ENCODE data around the gene CASP6.
A peak's percentile ranks its signal among the peaks of the same experiment; 100 is the strongest.

Gene CASP6

GRCh38 chr4:109702950-109703663 lies at the start of gene CASP6:
CASP6 (minus strand) TSS chr4:109703445; CDS start chr4:109703395, 50 bp downstream.
- DNase-seq: peak; percentile 44

DNA sequence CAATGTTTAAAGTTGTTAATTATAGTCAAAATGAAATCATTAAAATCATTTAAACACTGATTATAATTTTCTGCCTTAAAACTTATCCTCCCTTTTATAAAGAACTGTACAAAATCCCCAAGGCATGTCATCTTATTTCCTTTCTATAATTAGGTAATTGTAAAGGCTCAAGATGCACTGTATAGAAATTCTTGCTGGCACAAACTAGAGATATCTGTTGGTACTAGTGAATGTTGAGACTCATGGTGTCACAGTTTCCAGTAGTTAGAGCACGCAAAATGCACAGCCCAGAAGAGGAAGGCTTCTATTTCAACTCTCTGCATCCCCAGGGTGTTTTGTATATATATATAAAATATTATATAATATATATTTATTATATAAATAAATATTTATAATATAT lies 49.3 kb upstream of the CASP6 start:
- no peak for DNase-seq

- no peak for DNase-seq
Measured at GRCh38 chr4:109751852-109752251, 48.6 kb upstream of the CASP6 start.

GRCh38 chr4:109750652-109751244 lies 47.5 kb upstream of the CASP6 start:
- no peak for DNase-seq

DNA sequence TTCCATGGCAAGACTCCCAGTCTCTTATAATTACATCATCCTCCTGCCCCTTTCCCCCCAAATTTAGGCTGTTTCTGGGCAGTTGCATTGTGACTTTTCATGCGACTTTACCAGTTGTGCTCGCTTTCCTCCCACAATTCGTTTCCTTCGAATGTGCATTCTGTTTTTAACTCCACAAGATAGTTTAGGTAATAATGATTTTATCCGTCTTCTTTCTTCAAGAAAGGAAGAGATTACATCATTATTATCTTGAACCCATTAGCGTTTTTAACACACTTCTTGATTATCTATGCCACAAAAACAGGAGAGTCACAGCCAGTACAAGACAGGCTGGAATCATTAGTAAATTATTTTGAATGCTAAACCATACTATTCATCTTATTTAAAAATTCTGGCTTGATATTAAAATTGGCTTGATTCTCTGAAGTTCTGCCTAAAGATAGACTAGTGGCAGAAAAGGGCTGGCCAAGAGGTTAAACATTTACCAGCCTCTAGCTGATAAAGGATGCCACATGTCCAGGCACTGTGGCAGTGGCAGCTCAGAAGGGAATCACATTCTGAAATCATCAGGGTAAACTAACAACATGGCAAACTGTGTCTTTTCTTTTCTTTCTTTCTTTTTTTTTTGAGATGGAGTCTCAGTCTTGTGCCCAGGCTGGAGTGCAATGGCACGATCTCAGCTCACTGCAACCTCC lies 46.3 kb upstream of the CASP6 start:
- DNase-seq: no peak

DNA sequence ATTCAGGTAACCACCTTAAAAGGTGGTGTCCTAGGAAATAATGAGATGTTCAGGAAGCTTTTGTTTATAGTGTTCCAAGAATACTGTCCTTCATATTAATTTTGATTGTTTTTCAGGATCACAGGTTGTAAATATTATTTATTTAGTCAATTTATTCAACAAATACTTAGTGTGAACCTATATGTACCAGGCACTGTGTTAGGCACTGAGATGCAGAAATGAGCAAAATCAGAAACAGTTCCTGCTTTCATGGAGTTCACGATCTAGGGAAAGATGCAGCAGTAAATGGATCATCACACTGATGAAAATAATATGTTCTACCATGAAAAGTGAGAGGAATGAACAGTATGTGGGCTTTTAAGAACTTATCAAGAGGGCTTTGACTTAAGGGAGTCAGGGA lies 44.9 kb upstream of the CASP6 start:
- DNase-seq: no peak

DNA sequence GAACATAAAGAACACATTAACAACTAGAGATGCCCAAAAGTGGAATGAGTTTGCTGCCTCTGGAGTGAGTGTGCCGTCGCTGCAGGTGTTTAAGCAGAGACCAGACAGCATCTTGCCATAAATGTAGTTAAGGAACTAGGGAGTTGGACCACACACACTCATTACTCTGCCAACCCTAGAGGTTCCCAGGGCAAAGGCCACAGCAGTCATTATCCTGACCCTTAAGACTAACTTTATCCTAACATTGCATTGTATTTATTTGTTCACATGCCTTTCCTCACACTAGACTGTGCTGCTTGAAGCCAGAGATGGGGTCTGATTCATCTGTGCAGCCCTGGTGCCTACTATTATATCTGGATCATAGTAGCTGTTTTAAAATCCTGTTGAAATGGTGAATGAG lies 43.5 kb upstream of the CASP6 start:
- no peak for DNase-seq

- no peak for DNase-seq
Measured at GRCh38 chr4:109745830-109746229, 42.6 kb upstream of the CASP6 start.

- no peak for DNase-seq
Measured at GRCh38 chr4:109739547-109739946, 36.3 kb upstream of the CASP6 start.

DNA sequence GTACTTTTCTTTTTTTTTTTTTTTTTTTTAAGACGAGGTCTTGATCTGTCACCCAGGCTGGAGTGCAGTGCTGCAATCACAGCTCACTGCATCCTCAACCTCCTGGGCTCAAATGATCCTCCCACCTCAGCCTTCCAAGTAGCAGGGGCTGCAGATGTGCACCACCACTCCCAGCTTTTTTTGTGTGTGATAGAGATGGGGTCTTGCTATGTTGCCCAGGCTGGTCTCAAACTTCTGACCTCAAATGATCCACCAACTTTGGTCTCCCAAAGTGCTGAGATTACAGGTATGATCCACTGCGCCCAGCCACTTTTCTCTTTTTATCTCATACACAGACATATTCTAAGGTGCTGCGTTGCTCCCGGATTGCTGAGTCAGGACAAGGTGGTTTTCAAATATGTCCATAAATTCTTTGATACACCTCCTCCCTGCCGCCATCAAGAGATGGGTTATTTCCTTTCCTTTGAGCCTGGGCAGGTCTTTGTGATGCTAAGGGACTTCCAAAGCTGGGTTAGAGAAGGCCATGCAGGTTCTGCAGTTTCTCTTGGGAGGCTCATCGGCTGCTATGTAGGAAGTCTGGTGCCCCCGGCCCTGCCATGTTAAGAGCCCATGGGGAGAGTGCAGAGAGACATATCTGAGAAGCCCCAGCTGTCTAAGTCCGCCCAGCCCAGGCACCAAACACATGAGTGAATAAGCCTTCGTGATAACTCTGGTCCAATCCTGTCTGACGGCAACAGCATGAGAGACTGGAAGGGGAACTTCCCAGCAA lies 35.0 kb upstream of the CASP6 start:
- no peak for DNase-seq

GRCh38 chr4:109735566-109736365 lies 32.5 kb upstream of the CASP6 start:
- no peak for DNase-seq

DNA sequence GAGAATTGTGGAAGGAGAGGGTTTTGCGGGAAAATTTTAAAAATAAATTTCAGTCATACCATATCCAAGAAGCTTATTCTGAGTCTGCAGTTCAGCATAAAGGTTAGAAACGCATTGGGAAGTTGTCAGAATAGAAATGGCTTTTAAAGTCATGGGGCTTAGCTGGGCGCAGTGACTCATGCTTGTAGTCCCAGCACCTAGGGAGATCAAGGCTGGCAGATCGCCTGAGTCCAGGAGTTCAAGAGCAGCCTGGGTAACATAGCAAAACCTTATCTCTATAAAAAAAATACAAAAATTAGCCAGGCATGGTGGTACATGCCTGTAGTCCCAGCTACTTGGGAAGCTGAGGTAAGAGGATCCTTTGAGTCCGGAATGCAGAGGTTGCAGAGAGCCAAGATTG lies 30.5 kb upstream of the CASP6 start:
- no peak for DNase-seq

- DNase-seq: no peak
Measured at GRCh38 chr4:109730619-109731545, 27.6 kb upstream of the CASP6 start.

GRCh38 chr4:109729718-109730618 lies 26.7 kb upstream of the CASP6 start, which contains the start of gene PLA2G12A:
PLA2G12A (minus strand) TSS chr4:109730070; CDS start chr4:109729809, 261 bp downstream.
- DNase-seq: peak; percentile 51

DNA sequence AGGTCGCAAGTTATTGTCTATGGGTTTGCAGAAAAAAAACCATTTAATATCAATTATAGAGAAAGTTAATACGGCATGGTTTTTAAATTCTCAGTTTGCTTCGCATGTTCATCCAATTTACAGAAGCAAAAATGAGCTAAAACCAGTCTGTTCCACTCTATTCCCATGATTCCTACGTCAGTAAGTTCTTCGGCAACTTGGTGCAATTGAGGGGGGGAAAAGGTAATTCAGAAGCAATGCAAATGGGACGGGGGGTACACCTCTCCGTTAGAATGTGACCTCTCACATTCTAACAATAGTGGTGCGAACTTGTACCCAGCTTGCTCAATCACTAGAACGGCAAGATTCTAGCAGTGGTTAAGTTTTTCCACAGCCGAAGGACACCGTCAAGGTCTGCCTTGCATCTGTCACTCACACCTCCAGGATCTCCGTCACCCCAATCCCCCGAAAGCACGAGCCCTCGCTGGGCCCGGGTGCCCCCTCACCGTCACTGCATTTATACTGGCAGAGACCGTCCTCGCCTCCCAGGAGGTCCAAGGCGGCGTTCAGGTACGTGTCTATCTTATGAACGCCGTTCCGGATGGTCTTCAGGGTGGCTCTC lies 26.0 kb upstream of the CASP6 start:
- no peak for DNase-seq

DNA sequence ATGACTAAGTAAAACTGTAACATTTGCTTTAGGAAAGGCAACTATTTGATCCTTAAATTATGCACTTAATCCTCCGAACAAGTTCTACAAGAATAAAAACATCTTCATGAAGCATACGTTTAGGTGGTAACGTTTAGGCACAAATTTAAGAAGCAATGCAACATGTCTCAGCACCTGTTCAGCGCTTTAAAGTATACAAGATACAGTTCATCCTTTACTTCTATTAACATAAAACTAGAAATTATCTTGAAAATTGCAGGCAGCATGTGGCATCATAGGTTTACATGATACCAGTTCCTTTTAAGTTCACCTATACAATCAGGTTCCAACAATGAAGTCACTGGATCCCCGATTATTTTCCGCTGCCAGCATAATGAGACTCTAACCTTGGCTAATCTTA lies 25.1 kb upstream of the CASP6 start:
- no peak for DNase-seq

GRCh38 chr4:109723110-109723509 lies 19.9 kb upstream of the CASP6 start:
- no peak for DNase-seq

GRCh38 chr4:109722357-109722756 lies 19.1 kb upstream of the CASP6 start:
- no peak for DNase-seq

DNA sequence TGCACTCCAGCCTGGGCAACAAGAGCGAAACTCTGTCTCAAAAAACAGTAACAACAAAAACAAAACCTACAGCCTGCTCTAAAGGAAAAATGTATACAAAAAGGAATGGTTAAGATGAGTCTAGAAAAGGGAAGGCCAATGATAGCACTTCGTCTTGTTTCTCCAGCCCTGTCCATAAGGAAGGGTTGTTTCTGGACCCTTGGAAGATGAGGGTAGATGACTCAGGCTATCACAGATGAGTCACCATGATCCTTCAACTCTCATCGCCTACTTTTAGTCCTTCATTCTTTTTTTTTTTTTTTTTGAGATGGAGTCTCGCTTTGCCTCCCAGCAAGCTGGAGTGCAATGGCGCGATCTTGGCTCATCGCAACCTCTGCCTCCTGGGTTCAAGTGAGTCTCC lies 17.8 kb upstream of the CASP6 start:
- no peak for DNase-seq

GRCh38 chr4:109719604-109720003 lies 16.4 kb upstream of the CASP6 start:
- no peak for DNase-seq
